DMS114 treated with DMSO at 0.1 percent for 48 hours (cell line): Measurements from ENCODE around the gene ARHGEF19.
"Not testable (repeated sequence)": the region's sequence is repeated elsewhere in the genome, so short reads cannot be mapped to it uniquely, and the experiment has no call there.

Source experiments
- DNase-seq: peaks from one replicate; lab custom pipeline; 2025; ENCODE audit not compliant: unreplicated experiment; lab: John Stamatoyannopoulos, UW

The ARHGEF19 gene

DNA sequence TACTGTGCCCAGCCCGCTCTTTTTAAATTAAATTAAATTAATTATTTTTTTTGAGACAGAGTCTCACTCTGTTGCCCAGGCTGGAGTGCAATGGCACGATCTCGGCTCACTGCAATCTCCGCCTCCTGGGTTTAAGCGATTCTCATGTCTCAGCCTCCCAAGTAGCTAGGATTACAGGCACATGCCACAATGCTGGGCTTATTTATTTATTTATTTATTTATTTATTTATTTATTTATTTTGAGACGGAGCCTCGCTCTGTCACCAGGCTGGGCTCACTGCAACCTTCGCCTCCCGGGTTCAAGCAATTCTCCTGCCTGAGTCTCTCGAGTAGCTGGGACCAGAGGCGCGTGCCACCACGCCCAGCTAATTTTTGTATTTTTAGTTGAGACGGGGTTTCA, 10.3 kb upstream of the ARHGEF19 start:
- not testable (repeated sequence) for DNase-seq

DNA sequence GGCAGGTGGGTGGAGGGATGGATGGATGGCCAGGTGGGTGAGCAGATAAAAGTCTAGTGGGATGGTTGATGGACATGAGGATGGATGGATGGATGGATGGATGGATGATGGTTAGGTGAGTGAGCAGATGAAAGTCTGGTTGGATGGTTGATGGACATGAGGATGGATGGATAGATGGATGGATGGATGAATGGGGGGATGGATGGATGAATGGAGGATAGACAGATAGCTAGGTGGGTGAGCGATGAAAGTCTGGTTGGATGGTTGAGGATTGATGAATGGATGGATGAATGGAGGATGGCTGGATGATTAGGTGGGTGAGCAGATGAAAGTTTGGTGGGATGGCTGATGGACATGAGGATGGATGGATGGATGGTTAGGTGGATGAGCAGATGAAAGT, 9.0 kb upstream of the ARHGEF19 start:
- no peak for DNase-seq

DNA sequence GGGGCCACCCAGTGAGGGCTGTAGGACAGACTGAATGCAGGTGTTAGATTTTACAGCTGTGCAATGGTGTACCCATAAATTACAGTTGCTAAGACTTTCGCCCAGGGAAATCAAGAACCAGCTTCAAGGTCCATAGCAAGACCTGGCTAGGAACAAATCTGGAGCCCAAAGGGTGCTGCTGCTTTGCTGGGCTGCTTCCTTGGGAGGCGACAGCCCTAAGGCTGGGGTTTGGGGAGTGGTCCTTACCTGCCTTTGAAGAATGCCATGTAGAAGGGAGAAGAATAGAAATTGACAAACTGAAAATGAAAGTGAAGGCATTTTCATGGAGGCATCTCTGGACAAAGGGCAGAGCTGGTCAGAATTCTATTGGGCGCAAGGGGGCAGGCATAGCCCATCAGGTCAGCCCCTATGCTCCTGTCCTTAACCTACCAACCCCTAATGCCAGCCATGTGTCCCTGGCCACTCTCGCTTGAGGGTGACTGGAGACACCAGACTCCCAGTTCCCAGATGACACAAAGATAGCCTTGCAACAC, 7.6 kb upstream of the ARHGEF19 start:
- no peak for DNase-seq

DNA sequence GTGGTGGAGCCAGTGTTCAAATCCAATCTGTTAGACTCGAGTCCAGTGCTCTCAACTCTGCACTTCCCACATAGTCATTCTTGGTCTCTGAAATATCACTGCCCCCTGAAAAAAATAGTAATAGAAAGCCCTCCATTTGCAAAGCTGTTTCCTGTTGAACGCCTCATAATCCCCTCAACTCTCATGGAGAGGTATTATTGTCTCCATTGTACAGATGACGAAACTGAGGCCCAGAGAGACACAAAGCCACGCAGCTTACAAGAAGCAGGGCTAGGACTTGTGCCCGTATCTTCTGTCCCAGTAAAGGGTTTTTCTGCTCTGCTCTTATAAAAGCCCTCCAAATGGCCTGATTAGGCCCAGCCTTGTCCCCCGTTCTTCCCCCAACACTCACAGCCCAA, 6.2 kb upstream of the ARHGEF19 start:
- DNase-seq: no peak

DNA sequence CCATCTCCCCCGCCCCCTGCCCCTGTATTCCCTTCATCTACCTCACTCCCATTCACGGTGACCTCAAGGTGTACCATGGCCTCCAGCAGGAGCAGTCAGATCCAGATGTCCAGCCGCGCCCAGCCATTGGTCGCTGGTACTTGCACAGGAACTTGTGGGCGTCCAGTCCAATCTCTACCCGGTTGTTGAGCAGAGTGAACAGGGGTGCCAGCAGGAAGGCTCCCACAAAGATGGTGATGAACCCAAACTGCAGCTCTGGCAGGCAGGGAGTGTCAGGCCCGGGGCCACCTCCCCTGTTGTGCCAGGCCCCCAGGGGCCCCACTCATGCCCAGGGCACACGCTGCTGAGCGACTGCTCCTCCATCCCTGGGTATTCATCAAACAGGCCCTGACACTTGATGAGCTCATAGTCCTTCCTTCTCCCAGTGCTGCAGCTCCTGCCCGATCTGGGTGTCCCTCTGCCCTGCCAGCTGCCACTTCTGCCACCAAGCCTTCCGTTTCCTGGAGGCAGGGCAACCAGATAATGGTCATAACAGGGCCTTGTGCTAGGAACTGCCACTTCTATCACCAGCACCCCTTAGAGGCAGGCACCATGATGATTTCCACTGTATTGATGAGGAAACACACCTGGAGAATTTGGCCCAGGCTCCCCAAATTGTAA, 5.7 kb upstream of the ARHGEF19 start:
- DNase-seq: no peak

DNA sequence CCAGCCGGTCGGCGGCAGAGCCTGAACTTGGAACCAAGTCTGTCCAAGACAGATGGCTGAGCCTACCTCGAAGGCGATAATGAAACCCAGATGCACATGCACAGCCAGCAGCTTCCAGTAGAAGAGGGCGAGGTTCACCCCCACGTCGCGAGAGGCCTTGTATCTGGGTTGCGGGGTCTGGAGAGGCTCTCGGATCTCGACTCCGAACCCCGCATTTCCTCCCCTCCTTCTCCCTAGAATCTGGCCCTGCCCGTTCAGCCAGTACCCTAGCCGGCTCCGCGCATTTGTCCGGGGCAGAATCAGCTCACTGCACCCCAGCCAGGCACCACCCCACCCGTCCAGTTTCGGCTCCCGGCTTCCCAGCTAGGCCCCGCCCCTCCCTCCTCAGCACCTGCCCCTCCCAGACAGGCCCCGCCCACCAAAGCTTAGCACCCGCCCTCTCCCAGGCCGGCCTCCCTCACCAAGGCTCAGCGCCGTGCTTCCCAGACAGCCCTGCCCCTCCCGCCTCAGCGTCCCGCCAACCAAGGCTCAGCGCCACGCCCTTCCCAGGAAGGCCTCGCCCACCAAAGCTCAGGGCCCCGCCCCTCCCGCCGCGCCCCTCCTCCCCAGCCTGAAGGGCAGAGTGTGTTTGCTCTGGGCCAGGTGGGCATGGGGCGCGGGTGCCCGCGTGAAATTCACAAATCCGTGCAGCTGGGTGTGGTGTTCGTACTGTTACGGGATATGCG, 4.8 kb upstream of the ARHGEF19 start:
- DNase-seq: peak; percentile 90

DNA sequence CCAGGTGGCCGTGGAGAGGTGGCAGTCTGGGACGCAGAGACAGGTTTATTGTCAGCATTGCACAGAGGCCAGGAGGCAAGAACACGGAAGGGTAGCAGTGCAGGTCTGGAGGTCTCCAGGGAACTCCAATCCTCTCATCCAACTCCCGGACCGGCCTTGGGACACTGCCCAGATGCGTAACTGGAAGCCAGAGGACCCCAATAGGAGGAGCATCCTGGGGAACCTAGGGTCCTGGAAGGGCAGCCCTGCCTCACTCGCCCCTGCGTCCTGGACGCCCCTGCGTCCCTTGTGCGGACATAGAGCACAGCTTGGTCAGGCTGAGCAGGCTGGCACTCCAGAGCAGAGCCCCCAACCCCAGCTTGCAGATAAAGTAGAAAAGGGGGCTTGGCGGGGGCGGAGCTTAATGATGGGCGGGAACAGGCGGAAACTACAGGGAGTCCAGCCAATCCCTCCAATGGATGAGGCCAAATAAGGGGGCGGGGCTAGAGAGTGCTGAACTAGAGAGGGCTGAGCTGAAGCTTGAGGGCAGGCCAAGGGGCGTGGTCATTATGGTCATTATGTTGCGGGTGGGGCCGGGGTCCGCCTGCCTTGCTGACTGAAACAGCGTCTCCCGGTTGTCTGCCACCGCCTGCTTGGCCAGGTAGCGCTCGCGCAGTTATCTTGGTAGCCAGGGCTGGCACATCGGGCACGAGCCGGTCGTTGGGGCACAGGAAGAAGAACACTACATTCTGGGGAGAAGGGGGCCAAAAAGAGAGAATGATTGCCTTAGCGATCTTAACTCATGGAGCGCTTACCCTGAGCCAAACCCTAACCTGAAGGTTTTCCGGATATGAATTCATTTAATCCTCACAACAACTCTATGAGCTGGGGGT, 3.7 kb upstream of the ARHGEF19 start:
- peak; percentile 70 for DNase-seq

DNA sequence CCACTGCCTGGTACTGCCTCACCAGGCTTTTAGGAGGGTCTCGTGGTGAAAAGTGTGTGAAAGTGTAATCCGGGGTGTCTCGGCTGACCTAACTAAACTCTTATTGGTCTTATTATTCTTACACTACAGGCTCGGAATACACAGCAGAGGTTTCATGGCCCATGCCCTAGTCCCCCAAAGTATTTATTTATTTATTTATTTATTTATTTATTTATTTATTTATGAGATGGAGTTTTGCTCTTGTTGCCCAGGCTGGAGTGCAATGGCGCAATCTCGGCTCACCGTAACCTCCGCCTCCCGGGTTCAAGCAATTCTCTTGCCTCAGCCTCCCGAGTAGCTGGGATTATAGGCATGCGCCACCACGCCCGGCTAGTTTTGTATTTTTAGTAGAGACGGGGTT, 2.8 kb upstream of the ARHGEF19 start:
- DNase-seq: not testable (repeated sequence)

DNA sequence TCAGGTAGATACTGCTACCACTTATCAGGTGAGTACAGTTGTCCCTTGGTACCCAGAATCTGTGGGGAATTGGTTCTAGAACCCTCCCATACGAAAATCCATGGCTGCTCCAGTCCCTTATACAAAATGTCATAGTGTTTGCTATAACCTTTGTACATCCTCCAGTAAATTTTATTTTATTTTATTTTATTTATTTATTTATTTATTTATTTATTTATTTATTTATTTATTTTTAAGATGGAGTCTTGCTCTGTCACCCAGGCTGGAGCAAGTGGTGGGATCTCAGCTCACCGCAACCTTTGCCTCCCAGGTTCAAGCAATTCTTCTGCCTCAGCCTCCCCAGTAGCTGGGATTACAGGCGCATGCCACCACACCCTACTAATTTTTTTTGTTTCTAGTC, 1.1 kb upstream of the ARHGEF19 start:
- not testable (repeated sequence) for DNase-seq

DNA sequence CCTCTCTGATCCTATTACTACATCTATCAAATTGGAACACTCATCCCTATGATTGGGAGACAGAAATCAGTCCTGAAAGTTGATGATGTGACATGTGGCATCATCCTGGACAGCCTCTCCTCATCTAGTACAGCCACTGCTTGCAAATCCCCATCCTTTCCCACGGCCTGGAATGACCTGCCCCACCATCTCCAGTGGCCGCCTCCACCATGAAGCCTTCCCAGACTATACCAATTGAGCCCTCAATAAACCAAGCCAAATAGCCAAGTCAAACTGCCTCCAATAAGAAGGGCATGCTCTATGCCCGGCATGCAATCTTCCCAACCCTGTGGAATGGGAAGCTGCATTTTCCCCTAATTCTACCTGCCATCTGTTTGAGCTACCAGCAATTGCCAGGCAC, 561 bp upstream of the ARHGEF19 start:
- DNase-seq: no peak

DNA sequence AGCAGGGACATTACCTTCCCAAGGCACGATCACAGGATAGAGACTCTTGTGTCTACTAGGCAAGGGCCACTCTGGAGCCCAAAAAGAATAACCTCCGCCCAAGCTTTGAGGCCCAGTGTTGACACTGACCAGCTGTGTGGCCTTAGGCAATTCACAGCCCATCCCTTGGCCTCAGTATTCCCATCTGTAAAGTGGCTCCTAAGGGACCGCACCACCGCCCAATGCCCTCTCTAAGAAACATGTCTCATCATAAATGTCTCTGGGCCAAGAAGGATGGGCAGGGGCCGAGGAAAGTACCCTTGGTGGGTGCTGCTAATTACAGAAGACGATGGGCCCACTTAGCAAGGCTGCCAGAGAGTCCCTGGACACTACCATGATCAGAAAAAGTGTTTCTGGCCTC, 628 bp downstream of the ARHGEF19 start:
- DNase-seq: no peak

DNA sequence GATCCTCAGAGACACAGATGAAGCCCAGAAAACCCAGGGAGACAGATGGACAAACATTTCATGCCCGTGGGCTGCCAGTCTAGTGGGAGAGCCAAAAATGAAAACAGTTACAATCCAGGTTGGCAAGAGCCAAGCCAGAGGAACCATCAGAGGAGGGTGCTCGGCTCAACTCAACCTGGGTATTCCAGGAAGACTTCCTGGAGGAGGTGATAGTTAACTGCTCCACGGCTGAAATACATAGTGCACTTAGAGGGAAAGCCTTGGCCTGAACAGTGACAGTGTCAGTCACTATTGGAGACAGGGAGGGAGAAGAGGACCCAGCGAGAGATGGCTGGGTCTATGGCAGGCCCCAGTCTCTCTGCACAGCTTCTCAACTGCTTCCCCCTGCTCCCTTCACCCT, 1.9 kb downstream of the ARHGEF19 start:
- no peak for DNase-seq

DNA sequence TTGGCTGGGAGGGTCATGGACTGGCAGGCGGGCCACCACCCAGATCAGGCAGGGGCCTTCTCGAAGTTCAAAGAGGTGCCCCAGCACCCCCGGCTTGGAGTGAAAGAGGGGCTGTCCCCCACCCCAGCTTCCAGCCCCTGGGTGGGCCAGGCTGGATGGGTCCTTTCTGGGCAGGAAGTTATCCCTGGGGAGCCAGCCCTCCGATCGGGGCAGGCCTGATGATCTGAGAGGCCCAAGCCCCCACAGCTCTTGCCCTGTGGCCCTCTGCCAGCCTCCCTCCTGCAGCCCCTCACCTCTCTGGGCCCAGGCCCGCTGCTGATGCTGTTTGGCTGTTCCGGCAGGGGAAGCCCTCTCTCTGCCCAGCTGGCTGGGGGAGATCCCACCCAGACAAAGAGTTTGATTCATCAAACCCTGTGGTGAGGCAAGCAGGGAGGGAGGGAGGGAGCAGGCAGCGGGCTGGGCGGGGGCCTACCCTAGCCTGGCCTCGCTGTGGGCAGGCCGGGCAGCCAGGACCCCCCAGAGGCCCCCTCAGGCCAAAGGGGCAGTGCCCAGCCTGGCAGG, 2.5 kb downstream of the ARHGEF19 start:
- no peak for DNase-seq

DNA sequence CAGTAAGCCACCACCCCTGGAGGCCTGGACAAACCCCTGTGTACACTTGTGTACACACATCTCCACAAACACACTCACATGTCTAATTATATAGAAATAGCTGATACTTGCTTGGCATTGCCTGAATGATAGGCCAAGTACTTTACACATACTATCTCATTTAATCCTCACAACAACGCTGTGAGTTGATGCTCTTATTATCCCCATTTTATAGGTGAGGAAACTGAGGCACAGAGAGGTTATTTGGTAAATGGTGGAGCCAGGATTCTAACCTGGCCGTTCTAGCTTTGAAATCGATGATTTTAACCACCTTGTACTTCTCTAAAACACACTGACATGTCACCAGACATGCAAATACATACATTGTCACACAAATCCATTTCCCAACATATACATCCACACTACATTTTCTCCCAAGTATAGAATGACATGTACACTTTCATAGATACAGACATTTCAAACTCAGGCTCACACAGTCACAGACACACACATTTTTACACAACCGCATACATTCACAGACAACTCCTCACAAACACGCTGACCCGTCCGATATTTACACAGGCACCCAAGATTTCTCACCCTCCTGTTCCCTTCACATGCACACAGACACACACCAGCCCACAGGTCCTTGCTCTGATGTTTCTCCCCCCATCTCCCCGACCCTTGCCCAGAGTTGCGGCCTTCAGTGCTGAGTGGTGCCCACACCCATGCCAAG, 3.2 kb downstream of the ARHGEF19 start:
- no peak for DNase-seq

DNA sequence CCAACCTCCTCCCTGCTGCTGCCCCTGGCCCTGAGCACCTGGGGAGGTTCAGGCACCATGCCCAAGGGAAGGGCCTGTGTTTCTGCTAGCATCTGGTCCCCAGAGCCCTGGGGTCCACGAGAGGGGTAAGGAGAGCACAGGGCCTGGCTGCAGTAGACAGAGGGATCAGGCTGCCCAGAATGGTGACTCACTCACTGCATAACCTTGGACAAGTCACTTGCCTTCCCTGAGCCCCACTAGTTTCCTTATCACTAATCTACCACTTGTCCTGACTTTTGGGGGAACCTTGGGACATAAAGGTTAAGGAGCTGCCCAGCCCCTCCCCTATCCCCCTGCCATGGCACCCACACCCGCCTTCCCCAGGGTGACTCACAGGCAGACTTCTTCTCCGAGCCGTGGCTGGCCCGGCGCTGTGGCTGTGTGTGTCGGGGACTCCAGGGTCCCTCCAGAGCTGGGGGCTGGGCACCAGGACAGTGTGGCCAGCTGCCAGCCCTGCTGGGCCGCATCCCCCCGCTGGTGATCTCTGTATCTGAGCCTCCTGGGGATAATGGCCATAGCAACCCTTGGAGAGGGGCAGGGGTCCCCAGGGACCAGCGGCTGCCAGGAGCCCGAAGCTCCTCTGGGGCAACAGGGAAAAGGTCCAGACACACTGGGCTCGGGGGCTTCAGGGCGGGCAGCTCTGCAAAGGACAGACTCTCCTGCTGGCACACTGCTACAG, 4.0 kb downstream of the ARHGEF19 start:
- no peak for DNase-seq

DNA sequence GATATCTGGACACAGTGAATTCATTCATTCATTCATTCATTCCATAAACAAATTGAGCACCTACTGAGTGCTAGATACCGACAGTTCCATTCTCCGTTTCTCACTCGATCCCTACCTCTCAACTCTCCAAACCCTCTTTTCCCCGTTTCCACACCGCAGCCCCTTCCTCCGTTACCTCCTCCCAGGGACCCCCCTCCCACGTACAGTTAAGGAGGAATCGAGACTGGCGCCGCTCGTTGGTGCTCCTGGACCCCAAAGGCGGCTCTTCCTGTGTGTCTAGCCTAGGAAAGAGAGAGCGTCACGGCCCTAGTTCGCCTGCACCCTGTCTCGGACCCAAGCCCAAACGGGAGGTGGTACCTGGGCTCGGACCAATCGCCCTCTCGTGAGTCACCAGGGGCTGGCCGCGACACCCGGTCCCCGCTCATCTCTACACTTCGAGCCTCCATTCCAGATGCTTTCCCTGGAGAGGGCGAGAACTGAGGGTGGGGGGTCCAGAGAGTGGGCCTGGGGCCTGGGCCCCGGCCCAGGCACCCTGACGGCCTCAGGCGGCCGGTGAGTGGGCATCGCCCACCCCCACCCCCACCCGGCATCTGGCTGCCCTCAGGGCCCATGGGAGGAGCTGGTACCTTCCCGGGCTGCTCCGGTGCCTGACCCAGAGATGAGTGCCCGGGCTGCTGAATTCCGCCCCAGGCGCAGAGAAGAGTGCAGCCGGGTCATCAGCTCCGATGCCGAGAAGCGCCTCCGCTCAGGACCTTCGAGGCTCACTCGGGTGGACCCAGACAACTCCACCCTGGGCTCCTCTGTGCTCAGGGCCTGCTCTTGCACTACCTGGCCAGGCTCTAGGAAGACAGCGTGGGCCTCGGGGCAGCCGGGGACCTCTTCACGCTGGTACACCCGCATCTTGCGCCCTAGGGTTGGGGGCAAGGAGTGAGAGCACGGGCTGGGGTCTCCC, 4.9 kb downstream of the ARHGEF19 start:
- DNase-seq: no peak

DNA sequence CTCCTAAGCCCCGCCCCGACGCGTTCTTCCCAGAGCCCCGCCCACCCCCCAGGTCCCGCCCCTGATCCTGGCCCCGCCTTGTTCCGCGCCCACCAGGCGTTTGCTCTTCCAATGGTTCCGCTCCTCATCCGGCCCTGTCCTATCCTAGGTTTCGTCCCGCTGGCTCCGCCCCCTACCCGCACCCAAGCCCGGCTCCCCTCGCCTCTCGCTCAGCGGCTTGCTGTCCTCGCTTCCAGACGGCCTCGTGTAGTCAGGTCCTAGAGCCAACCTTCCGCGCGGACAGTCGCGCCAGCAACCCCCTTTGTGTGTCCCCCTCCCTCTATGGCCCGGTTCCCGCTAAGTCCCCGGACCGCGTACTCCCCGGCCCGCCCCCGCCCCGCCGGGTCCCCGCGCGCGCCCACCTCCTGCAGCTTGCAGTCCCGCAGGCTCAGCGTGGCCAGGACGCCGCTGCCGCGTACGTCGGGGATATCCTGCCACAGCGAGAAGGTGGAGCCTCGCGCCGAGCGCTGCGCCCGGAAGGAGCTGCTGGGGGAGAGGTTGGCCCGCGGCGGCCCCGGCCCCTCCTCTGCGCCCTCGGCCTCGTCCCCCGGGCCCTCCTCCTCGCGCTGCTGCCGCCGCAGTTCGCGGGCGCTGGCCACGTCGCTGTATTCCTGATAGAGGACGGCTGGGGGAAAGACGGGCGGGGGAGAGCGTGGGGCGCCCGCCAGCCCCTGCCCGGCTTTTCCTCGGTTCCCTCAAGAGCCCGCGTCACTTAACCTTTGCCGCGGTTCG, 5.7 kb downstream of the ARHGEF19 start:
- peak; percentile 94 for DNase-seq

DNA sequence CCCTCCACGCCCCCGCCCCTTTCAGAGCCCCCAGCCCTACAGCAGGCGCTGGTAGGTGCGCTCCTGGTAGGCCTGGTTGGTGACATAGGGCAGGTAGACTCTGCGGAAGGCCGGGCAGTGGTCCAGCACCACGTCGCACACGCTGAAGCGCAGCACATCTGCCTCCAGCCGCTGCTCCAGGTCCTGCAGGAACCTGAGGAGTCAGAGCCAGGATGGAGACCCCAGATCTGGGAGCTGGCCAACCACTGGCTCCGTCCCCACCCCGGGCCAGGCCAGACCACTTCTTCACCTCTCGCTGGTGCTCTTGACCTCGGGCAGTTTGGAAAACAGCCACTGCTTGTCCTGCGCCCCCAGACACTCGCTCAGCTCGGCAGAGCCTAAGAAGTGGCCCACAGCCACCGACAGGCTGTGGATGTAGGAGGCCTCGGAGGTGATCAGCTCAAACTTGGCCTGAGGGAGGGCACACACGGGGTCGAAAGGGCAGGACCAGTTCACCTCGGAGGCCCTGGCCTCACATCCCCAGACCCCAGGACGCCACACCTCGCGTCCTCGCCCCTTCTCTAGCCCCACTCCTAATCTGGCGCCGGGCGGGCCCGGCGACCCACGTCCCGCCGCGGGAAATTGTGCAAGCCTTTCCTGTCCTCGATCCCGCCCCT, 6.4 kb downstream of the ARHGEF19 start:
- no peak for DNase-seq
